GM19023 (cell line): ENCODE results near the gene CDC6.

Experiments used
- ATAC-seq: cut with Tn5 transposase; IDR thresholded peaks from one replicate; pipeline ENCODE4 v1.9.1; 2021; ENCODE audit warnings: mild to moderate bottlenecking, moderate library complexity; ENCODE audit not compliant: unreplicated experiment

Gene CDC6

GRCh38 chr17:40321961-40322357, 34.3 kb downstream of the CDC6 start:
- no peak for ATAC-seq

DNA sequence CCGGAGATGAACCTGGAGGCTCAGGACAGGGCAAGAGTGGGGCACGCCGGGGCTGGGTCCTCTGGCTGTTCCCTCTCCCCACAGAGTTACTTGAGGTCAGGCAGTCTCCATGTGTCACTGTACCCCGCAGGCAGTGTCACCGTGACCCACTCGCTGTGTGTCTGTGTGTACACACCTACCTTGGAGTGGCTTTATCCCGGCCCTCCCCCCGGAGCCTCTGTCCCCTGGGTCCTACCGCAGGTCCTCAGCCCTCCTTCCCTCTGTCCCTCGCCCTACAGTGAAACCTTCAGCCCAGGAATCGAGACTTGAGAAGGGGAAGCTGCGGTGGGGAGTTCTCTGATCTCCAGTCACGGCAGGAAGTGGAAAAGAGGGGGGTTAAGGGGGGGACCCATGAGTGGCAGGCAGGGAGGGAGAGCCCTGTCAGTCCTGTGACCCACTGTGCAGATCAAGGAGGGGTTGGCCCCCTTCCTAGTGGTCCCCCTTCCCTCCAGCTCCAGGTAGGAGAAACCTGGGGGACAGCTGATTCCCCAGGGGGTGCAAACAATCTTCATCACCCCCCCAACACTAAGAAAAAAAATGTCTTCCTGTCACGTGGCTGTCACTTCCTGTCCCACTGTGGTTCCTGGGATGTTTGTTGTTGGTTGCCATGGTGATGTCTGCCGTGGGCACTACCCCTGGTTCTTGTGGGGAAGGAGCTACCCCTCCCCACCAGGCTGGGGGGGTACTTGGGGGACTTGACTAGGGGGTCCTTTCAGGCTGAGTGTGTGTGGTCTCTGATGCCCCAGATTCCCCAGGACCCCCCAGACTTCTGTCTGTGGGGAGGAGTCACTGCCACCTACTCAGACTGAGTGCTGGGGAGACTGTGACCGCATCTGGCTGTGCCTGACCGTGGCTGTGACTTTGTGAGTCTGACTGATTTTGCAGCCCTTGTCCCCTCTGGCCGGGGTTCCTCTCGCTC, 35.0 kb downstream of the CDC6 start:
- ATAC-seq = peak; percentile 31

DNA sequence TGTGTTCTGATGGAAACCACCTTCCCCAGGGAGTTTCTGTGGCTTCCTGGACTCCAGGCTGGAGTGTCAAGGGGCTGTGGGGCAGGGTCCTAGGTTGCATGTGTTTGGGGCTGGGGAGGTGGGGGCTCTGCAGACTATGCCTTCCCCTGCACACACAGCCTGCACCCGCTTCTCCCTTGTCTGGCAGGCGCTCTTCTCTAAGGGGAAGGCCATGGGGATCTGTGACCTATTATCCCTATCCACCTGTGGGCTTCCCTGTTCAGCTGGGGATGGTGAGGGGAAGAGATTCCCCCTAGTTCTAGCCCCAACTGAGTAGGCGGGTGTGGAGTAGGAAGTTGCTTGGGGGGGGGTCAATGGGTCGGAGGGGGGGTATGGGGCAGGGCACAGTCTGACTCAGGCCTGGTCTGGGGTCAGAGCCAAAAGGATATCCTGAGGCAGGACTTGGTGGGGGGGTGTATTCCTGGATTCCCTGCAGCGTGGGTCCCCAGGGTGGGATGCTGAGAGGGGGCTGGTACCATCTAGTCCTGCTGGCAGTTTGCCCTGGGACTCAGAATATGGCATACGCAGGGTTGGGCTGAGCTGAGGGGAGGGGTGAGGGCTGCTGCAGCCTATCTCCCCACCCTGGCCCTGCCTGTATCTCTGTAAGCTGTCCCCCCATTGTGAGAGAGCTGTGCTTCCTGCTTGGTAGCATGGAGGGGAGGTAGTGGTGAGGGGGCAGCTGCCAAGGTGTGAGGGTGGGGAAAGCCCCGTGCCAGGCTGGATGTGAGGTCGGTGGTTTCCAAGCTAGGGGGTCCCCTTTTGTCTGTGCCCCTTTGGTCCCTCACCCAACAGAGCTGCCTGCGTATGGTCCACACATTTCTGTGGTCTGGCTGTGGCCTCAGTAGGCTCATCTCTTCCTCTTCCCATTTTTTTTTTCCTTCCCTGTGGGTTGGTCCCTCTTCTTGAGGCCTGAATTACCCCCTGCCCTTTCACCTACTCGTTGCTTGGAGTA, 36.0 kb downstream of the CDC6 start:
- ATAC-seq = no peak

GRCh38 chr17:40325156-40326013, 37.7 kb downstream of the CDC6 start:
- no peak for ATAC-seq

DNA sequence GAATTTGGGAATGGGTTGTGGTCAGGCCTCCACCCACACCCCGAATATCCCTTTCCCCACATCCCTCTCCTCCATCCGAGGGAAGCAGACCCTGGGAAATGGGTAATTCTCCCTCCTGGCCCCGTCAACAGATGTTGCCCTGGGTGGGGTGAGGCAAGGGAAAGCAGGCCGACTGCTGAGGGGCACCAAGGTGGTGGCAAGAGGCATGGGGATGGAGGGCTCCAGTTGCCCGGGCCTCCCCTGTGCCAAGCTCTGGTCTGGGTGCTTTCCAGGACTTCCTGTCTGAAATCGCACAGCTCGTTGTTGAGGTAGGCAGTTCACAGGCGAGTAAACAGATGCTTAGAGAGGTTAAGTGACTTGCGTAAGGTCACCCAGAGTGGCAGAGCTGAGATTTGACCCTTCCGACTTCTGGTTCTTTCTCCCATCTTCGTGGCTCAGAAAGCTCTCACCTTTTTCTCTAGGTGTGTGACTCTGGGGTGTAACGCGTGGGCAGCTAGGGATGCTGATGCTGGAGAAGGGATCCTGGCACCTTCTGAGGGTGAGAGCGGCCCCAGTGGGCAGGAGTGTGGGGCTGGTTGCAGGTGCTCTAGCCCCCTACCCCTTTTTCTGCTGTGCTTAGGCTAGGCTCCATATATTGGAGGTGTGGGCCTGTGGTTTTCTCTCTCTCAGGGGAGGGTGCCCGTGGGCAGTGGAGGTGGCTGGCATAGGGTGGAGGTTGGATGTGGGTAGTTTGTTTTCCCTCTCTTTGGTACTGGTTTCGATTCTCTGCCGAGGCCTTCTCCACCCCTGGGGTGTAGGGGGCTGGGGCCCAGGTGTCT, 38.5 kb downstream of the CDC6 start:
- no peak for ATAC-seq

DNA sequence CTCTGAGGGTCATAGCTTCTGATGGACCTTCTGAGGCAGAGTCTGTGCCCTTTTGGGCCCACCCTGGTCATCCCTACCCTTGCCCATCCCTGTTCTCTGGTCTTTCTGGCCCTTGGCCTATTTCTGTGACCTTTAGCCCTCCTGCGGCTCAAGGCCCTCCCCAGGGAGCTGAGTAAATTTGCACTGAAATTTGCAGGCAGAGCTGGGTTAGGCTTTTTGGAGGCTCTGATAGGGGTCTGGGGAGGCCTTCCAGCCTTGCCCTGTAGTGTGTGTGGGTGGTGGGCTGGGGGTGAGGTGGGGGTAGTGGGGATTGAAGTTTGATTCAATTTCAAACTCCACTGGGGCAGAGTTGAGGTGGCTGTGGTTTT, 39.1 kb downstream of the CDC6 start:
- no peak for ATAC-seq

GRCh38 chr17:40327244-40327729, 39.6 kb downstream of the CDC6 start:
- no peak for ATAC-seq

GRCh38 chr17:40327735-40328385, 40.2 kb downstream of the CDC6 start:
- no peak for ATAC-seq

DNA sequence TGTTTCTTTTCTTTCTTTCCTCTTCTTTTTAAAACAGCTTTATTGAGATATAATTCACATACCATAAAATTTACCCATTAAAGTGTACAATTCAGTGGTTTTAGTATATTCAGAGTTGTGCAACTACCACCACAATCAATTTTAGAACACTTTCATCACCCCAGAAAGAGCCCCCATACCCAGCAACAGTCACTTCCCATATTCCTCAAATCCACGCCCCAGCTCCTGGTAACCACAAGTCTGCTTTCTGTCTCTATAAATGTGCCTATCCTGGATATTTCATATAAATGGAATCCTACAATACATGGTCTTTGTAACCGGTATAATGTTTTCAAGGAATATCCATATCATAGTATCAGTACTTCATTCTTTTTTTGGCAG, 40.7 kb downstream of the CDC6 start:
- ATAC-seq = no peak

DNA sequence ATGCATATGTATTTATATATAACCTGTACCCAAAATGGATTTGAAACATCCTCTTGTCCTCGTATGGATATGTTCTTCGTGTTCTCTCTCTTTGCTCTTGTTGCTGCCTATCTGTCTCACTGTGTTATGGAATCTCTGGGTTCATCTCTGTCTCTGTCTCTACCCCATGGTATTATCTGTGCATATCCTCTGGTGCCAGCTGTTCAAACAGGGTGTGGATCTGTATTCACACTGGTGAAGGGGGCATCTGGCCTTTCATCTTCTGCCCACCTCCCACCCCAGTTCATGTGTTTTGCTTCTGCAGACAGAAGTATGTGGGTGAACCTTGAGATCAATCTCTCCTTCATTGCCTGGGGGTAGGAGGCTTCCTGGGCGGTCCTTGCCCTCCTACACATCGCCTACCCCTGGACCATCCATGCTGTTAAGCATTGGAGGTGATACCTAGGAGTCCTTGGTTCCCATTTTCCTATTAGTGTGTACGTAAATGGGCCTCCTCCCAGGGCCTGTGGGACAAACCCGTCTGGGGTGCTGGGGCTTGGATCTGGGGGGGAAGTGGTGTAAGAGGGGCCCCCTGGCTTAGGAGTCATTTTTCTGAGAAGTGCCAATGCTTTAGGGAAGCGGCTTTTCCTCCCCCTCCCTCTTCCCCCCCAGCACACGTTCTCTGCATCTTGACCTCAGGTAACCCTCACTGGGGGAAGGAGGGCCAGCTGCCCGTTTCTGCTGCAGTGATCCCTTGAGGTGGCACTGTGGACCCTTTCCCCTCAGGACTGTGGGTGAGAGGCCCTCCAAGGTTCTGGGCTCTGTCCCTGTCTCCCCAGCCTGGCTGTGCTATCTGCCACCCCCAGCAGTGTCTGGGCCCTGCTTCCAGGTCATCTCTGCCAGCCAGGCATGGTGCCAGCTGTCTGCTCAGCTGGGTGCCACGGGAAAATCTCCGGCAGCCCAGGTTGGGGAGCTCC, 42.4 kb downstream of the CDC6 start:
- no peak for ATAC-seq

DNA sequence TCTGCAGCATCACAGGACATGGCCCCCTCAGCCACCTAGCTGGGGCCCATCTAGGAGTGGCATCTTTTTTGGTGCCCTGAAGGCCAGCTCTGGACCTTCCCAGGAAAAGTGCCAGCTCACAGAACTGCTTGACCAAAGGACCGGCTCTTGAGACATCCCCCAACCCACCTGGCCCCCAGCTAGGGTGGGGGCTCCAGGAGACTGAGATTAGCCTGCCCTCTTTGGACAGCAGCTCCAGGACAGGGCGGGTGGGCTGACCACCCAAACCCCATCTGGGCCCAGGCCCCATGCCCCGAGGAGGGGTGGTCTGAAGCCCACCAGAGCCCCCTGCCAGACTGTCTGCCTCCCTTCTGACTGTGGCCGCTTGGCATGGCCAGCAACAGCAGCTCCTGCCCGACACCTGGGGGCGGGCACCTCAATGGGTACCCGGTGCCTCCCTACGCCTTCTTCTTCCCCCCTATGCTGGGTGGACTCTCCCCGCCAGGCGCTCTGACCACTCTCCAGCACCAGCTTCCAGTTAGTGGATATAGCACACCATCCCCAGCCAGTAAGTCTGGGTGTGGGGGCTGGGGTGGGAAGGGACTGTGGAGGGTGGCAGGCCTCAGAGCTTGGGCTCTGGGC, 43.3 kb downstream of the CDC6 start:
- no peak for ATAC-seq

DNA sequence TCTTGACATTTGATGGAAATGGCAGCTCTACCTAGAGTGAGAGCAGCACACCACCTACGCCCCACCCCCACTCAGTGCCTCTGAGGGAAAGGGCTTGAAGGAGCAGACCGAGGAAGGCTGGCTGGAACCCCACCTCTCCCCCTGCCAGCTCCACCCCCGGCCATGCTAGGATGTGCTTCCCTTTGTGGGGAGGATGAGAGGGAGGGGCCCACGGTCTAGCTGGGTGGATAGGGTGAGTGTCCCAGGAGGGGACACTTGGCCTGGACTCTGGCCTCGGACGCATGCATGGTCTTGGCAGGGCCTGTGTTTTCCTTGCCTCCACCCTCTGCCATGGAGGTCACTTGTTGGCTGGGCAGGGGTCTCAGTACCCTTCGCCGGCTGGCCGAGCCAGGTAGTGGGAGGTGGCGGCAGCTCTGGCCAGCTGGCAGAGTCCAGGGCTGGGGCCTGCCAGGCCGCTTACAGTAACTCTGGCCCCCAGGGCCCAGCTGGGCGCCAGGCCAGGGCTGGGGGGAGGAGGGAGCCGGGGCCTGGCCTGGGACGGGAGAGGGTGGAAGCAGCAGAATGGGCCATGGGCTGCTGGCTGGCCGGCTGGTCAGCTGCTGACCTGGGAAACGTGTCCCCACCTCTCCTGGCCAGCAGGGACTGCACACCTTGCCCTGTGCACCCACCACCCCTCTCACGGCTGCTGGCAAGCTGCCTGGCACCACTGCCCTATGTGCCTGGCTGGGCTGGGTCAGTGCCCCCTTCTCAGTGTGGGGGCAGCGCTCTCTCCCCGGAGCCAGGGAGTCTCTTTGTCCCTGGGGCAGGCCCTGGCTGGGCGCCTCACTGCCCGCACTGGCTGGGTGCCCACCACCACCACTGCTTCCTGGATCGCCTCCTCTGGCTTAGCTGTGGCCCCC, 44.3 kb downstream of the CDC6 start:
- ATAC-seq = no peak

DNA sequence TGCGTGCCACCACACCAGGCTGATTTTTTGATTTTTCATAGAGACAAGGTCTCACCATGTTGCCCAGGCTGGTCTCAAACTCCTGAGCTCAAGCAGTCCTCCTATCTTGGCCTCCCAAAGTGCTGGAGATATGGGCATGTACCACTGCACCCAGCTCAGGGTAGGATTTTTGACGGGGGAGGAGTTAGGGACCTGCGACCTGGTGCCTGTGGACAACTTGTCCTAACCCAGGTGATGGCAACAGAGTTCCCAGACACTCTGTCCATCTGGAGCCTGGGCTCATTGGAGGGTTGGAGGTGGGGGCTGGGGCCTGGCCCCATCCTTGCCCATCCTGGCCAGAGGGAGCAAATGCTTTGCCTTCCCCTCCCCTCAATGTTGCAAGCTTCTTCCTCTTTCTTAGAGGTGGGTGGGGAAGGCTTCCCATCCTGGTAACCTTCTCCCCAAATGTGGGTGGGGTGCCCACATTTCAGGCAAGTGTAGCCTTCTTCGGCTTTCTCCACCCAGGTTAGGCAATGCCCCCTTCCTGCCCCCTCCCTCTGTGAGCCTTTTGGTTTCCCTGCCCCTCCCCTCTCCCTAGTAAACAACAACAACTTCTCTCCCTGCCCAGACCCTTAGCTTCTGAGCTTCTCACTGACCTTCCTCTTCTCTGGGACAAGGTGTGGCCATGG, 46.2 kb downstream of the CDC6 start:
- ATAC-seq = no peak

DNA sequence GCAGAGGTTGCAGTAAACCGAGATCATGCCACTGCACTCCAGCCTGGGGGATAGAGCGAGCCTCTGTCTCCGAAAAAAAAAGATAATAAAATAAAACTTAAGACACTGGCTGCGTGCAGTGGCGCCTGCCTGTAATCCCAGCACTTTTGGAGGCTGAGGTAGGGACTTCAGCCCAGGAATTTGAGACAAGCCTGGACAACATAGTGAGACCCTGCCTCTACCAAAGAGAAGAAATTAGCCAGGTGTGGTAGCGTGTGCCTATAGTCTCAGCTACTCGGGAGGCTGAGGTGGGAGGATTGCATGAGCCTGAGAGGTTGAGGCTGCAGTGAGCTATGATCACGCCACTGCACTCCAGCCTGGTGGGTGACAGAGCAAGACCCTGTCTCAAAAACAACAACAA, 47.9 kb downstream of the CDC6 start:
- no peak for ATAC-seq

GRCh38 chr17:40337351-40337750, 49.7 kb downstream of the CDC6 start:
- no peak for ATAC-seq

- no peak for ATAC-seq
These were observed 50.4 kb downstream of the CDC6 start for GRCh38 chr17:40338058-40338457.
